SU-DHL-6 (cell line): Measurements from ENCODE around the gene MAPK11.

Experiments
- H2AFZ ChIP-seq: fragments of 200-600 bp; sonication (generic); 2 replicates; pipeline ENCODE4 v1.6.1; 2014; ENCODE audit warnings: low read depth, mild to moderate bottlenecking, moderate library complexity, mixed read lengths, antibody characterized with exemption, low read length; ENCODE audit not compliant: severe bottlenecking
- H3F3A ChIP-seq: fragments of 200-600 bp; shearing (Covaris generic); 2 replicates; pipeline ENCODE4 v1.6.0; 2016; ENCODE audit warnings: antibody characterized with exemption, mild to moderate bottlenecking; ENCODE audit not compliant: insufficient read depth
- H3K27ac ChIP-seq: fragments of 200-600 bp; sonication (generic); 2 replicates; pipeline ENCODE4 v1.5.1; 2016; ENCODE audit warnings: low read depth, mild to moderate bottlenecking, low read length, moderate library complexity, mixed read lengths
- H3K27me3 ChIP-seq: fragments of 200-600 bp; sonication (generic), shearing (Covaris generic); 2 replicates; pipeline ENCODE4 v1.6.0; 2014; ENCODE audit warnings: mild to moderate bottlenecking, low read length
- H3K36me3 ChIP-seq: fragments of 200-600 bp; sonication (generic); 2 replicates; pipeline ENCODE4 v1.6.1; 2014; ENCODE audit warnings: mild to moderate bottlenecking, low read length, mixed read lengths
- H3K4me2 ChIP-seq: fragments of 300-600, 200-600 bp; shearing (Covaris generic), sonication (generic); 2 replicates; pipeline ENCODE4 v1.6.0; 2014; ENCODE audit warnings: low read length, low read depth, mild to moderate bottlenecking; ENCODE audit not compliant: poor library complexity, severe bottlenecking
- H3K4me3 ChIP-seq: fragments of 200-600 bp; sonication (generic); 2 replicates; pipeline ENCODE4 v1.5.1; 2014; ENCODE audit warnings: antibody characterized with exemption, low read length, mild to moderate bottlenecking, mixed read lengths; ENCODE audit not compliant: insufficient read depth, poor library complexity, severe bottlenecking
- H3K79me2 ChIP-seq: fragments of 200-600 bp; sonication (generic); 2 replicates; pipeline ENCODE4 v1.6.1; 2014; ENCODE audit warnings: mild to moderate bottlenecking, low read length, moderate library complexity; ENCODE audit not compliant: insufficient read depth
- H3K9ac ChIP-seq: fragments of 200-600 bp; sonication (generic); 2 replicates; pipeline ENCODE4 v1.7.0; 2014; ENCODE audit warnings: mild to moderate bottlenecking, low read length
- H3K9me2 ChIP-seq: fragments of 200-600 bp; sonication (generic); replicated peaks from 2 replicates; pipeline ENCODE4 v1.6.1; 2014; ENCODE audit warnings: low read length; ENCODE audit not compliant: insufficient read depth
- H3K9me3 ChIP-seq: fragments of 200-600 bp; sonication (generic); 2 replicates; pipeline ENCODE4 v1.6.1; 2014; ENCODE audit warnings: low read length, mixed read lengths; ENCODE audit not compliant: insufficient read depth
- H4K20me1 ChIP-seq: fragments of 200-600 bp; sonication (generic); 2 replicates; pipeline ENCODE4 v1.6.1; 2014; ENCODE audit warnings: low read depth, mild to moderate bottlenecking, antibody characterized with exemption, low read length, moderate library complexity, mixed read lengths
- EZH2phosphoT487 ChIP-seq: fragments of 200-600 bp; sonication (generic), shearing (Covaris generic); conservative IDR thresholded peaks from 2 replicates; pipeline ENCODE4 v1.6.1; 2018; ENCODE audit warnings: mild to moderate bottlenecking, antibody characterized with exemption, low read length, moderate library complexity, mixed read lengths
- TF ChIP-seq, protein P1 (sequence below): fragments of 200-600 bp; sonication (generic); IDR thresholded peaks from one replicate; pipeline ENCODE4 v1.5.1; 2017; ENCODE audit warnings: antibody characterized with exemption, mild to moderate bottlenecking, low read length, moderate library complexity; ENCODE audit not compliant: insufficient read depth, poor library complexity, severe bottlenecking

Gene MAPK11

GRCh38 chr22:50255099-50255498 is 15.1 kb downstream of the MAPK11 start:
- no peaks in the 10 kb centered on the region for H3K36me3 ChIP-seq
- H3K9me2 ChIP-seq = no peaks in the 10 kb centered on the region
- TF ChIP-seq, protein P1, sequence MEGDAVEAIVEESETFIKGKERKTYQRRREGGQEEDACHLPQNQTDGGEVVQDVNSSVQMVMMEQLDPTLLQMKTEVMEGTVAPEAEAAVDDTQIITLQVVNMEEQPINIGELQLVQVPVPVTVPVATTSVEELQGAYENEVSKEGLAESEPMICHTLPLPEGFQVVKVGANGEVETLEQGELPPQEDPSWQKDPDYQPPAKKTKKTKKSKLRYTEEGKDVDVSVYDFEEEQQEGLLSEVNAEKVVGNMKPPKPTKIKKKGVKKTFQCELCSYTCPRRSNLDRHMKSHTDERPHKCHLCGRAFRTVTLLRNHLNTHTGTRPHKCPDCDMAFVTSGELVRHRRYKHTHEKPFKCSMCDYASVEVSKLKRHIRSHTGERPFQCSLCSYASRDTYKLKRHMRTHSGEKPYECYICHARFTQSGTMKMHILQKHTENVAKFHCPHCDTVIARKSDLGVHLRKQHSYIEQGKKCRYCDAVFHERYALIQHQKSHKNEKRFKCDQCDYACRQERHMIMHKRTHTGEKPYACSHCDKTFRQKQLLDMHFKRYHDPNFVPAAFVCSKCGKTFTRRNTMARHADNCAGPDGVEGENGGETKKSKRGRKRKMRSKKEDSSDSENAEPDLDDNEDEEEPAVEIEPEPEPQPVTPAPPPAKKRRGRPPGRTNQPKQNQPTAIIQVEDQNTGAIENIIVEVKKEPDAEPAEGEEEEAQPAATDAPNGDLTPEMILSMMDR = no peak
- no peak for TF ChIP-seq EZH2phosphoT487
- no peaks in the 10 kb centered on the region for H3K27me3 ChIP-seq
- H3K4me3 ChIP-seq = no peak overlapping the region
- H3K9me3 ChIP-seq = no peaks in the 10 kb centered on the region
- H4K20me1 ChIP-seq = no peaks in the 10 kb centered on the region
- H3K4me2 ChIP-seq = no peak overlapping the region
- 0 out of 2 replicates have a peak, but pooled peaks cover 4% of the 10 kb centered on the region for H3K79me2 ChIP-seq
- no peak overlapping the region for H3K27ac ChIP-seq
- peaks cover 10% of the 10 kb centered on the region; the same call in 1 of the 2 replicates for H3F3A ChIP-seq
- no peak overlapping the region for H2AFZ ChIP-seq
- H3K9ac ChIP-seq = no peak overlapping the region

GRCh38 chr22:50253941-50254340 is 16.2 kb downstream of the MAPK11 start:
- TF ChIP-seq, protein P1 = no peak
- no peak for TF ChIP-seq EZH2phosphoT487
- Histone ChIP-seq H3K9me2 (no peaks in the 10 kb centered on the region), H3K79me2 (0 out of 2 replicates have a peak, but pooled peaks cover 7% of the 10 kb centered on the region), H2AFZ (no peak overlapping the region), H3K9me3 (no peaks in the 10 kb centered on the region), H3K36me3 (no peaks in the 10 kb centered on the region), H4K20me1 (no peaks in the 10 kb centered on the region), H3K27me3 (no peaks in the 10 kb centered on the region), H3K4me3 (no peak overlapping the region), H3F3A (peaks cover 10% of the 10 kb centered on the region; the same call in 1 of the 2 replicates), H3K9ac (no peak overlapping the region), H3K4me2 (no peak overlapping the region), H3K27ac (no peak overlapping the region)

- Histone ChIP-seq H3K79me2 (0 out of 2 replicates have a peak, but pooled peaks cover 7% of the 10 kb centered on the region), H3K36me3 (no peaks in the 10 kb centered on the region), H3K27me3 (no peaks in the 10 kb centered on the region), H3F3A (peaks cover 10% of the 10 kb centered on the region; the same call in 1 of the 2 replicates), H2AFZ (no peak overlapping the region), H3K9ac (no peak overlapping the region), H4K20me1 (no peaks in the 10 kb centered on the region), H3K4me3 (no peak overlapping the region), H3K27ac (no peak overlapping the region), H3K9me2 (no peaks in the 10 kb centered on the region), H3K4me2 (no peak overlapping the region), H3K9me3 (no peaks in the 10 kb centered on the region)
- TF ChIP-seq EZH2phosphoT487 = no peak
- TF ChIP-seq, protein P1 = no peak
These were observed 16.9 kb downstream of the MAPK11 start for GRCh38 chr22:50253046-50253915.
